GM21576 (cell line): Measurements from ENCODE around the gene ARHGEF26.

Experiments
- ATAC-seq: cut with Tn5 transposase; IDR thresholded peaks from one replicate; pipeline ENCODE4 v1.9.1; 2021; ENCODE audit warnings: mild to moderate bottlenecking, moderate library complexity; ENCODE audit not compliant: unreplicated experiment

Gene ARHGEF26

GRCh38 chr3:154243353-154243752, 122.2 kb downstream of the ARHGEF26 start:
- no peak for ATAC-seq

GRCh38 chr3:154244644-154245043, 123.5 kb downstream of the ARHGEF26 start:
- no peak for ATAC-seq

DNA sequence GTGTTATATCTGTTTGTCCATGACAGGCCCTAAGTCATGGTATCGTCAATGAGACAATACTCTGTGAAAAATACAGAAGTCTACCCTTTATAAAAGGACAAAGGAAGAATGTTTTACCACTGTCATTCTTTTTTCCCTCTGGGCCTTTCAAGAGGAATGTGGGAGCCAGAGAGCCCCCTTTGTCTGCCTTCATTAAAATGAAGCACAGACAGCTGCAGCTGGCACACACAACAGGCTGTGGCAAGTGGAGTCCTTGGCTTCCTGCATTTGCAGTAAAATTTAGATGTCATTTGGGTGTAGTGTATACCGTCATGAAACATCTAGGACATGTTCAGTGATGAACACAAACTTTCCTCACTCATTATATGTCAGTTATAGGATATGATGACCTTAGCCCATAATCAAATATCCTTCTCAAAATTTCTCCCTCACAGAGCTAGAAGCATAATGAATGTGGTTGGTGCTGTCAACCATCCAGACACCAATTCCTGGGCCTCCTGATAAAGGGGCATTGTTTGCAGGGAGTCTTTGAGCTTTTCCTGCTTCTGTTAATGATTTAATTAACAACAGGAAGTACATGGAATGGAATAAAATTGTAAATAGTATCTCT, 126.7 kb downstream of the ARHGEF26 start:
- ATAC-seq, result no peak

GRCh38 chr3:154250291-154250690, 129.1 kb downstream of the ARHGEF26 start:
- ATAC-seq, result no peak

DNA sequence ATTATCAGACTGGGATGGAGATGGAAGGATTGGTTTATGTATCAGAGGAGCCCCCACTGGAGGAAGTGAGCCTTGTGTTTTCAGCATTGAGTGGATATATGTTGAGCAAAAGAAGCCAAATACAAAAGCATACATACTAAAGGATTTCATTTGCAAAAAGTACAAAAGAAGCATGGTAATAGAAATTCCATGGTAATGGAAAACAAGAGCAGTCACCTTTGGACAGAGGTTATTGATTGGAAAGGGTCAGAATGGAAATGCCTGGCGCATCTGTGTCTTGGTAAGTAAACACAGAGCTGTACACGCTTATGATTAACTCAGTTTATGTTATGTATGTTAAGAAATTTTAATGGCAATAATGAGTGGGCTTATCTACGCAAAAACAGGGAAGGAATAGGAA, 130.4 kb downstream of the ARHGEF26 start:
- no peak for ATAC-seq

- ATAC-seq, result peak; percentile 93
These were observed 131.8 kb downstream of the ARHGEF26 start for GRCh38 chr3:154252759-154253638.

- no peak for ATAC-seq
These were observed 133.3 kb downstream of the ARHGEF26 start for GRCh38 chr3:154254527-154254926.

- no peak for ATAC-seq
These were observed 152.2 kb downstream of the ARHGEF26 start for GRCh38 chr3:154273381-154273780.

DNA sequence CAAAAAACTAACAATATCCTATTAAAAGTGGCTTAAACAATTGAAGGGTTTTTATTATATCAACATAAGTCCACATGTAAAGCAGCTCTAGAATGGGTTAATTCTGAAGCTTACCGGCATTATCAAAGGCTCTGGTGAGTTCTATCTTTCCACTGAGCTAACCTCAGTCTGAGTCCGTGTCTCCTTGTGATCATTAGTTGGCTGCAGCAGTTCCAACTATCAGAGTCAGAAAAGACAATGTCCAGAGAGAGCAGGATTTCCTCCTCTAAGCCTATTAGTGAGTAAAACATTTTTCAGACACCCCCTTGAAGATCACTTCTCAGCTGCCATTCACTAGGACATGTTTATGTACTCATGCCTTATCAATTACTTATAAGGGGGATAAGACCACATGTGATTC, 153.2 kb downstream of the ARHGEF26 start:
- no peak for ATAC-seq

DNA sequence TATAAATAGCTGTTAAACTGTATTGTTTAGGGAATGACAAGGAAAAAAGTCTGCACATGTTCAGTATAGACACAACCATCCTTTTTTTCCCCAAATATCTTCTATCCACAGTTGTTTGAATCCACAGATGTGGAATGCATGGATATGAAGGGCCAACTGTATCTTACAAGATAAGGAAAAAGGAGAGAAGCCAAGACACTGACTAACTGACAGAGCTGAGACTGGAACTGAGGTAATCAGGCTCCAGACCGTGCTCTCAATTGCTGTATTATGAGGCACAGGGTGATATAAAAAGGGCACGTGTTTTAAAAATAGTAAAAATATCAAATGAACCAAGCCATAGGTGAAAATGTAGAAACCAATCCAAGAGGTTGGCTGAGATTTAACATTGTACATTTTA, 154.1 kb downstream of the ARHGEF26 start:
- no peak for ATAC-seq

GRCh38 chr3:154275965-154276364, 154.8 kb downstream of the ARHGEF26 start:
- no peak for ATAC-seq

DNA sequence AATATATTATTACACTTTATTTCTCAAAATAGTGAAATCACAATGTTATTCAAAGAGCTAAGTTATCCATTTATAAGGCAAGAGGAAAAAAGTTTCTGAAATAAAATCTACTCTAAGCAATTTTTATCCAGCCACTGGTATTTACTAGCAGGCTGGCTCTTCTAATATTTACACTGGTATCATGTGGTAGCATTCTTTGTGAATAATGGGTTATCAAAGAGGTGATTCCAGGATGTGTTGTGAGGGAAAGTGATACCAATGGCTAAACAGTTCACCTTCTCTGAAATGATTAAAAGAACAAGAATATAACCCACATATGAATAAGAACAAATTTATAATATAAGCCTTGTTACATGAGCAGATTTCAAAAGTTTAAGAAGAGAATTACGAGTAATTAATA, 159.0 kb downstream of the ARHGEF26 start:
- ATAC-seq, result no peak

DNA sequence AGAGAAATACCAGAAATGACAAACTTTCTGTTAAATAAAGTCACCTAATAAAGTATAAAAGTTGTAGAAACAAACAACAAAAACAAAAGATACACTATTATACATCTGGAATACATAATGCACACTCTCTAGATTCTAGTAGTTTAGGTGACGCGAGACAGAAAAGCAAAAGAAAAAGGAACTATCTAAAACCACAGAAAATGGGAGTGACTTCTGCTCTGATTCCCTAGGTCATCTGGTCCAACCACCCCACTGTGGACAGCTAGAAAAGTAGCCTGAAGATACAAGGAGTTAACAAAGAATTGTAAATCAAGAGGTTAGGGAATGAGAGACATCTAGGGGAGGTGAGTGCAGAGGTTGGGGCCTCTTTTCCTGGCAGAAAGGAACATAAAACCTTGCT, 164.0 kb downstream of the ARHGEF26 start:
- ATAC-seq, result peak; percentile 72

GRCh38 chr3:154290187-154290586, 169.0 kb downstream of the ARHGEF26 start:
- no peak for ATAC-seq

DNA sequence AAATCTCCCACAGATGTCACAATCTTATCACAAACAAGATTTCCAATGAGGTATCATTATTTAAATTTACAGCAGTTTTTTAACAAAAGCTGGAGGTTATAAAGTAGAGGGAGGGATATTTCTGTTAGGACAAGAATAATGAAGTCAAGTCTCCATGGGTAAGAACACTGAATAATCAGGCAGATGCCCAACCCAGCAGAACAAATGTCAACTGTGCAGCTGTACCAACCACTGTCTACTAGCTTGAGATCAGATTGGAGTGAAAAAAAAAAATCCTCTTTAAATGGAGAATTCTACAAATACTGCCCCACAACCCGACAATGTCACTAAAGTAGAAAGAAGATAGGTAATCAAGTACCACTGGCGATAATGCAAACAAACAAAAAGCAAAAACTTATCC, 172.8 kb downstream of the ARHGEF26 start:
- no peak for ATAC-seq

- ATAC-seq, result no peak
These were observed 180.4 kb downstream of the ARHGEF26 start for GRCh38 chr3:154301561-154301960.

- no peak for ATAC-seq
These were observed 183.1 kb downstream of the ARHGEF26 start for GRCh38 chr3:154304116-154304786.

- no peak for ATAC-seq
These were observed 183.7 kb downstream of the ARHGEF26 start for GRCh38 chr3:154304936-154305335.

DNA sequence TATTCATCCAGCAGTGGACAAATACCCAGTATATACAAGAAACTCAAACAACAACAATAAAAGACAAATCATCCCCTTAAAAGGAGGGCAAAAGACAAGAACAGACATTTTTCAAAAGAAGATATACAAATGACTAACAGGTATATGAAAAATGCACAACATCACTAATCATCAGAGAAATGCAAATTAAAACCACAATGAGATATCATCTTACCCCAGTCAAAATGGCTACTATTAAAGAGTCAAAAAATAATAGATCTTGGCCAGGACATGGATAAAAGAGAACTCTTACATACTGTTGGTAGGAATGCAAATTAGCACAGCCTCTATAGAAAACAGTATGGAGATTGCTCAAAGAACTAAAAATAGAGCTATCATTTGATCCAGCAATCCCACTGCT, 186.2 kb downstream of the ARHGEF26 start:
- ATAC-seq, result no peak
